Brain microvascular endothelial cell (primary cell): ENCODE results near the gene IL19.

Experiments
- DNase-seq: peaks from one replicate; pipeline ENCODE4 v3.0.0-alpha.2; 2020
- H3K27ac ChIP-seq: fragments of 250-450 bp; sonication (Bioruptor Pico); 2 replicates; pipeline ENCODE4 v1.5.1; 2020; ENCODE audit warnings: mild to moderate bottlenecking, moderate library complexity
- H3K27me3 ChIP-seq: fragments of 250-450 bp; sonication (Bioruptor Pico); replicated peaks from 2 replicates; pipeline ENCODE4 v1.5.1; 2020; ENCODE audit warnings: mild to moderate bottlenecking
- H3K36me3 ChIP-seq: fragments of 250-450 bp; sonication (Bioruptor Pico); replicated peaks from 2 replicates; pipeline ENCODE4 v1.5.1; 2020; ENCODE audit warnings: mild to moderate bottlenecking
- H3K4me3 ChIP-seq: 2 replicates; pipeline ENCODE4 v1.5.1; 2011; ENCODE audit warnings: low read depth, mild to moderate bottlenecking, control low read depth, low read length, moderate library complexity
- in situ Hi-C: cut with HindIII; loops from 2 replicates; pipeline ENCODE4 v1.10.0; 2017; ENCODE audit warnings: low sequenced_read_pairs, low pct_ligation_motif_present
- TF ChIP-seq, protein P1 (sequence below): IDR thresholded peaks from 2 replicates; pipeline ENCODE4 v1.5.1; 2011; ENCODE audit warnings: low read depth, mild to moderate bottlenecking, moderate library complexity, low read length, control low read depth, inconsistent platforms; ENCODE audit errors: missing control alignments

Gene IL19

DNA sequence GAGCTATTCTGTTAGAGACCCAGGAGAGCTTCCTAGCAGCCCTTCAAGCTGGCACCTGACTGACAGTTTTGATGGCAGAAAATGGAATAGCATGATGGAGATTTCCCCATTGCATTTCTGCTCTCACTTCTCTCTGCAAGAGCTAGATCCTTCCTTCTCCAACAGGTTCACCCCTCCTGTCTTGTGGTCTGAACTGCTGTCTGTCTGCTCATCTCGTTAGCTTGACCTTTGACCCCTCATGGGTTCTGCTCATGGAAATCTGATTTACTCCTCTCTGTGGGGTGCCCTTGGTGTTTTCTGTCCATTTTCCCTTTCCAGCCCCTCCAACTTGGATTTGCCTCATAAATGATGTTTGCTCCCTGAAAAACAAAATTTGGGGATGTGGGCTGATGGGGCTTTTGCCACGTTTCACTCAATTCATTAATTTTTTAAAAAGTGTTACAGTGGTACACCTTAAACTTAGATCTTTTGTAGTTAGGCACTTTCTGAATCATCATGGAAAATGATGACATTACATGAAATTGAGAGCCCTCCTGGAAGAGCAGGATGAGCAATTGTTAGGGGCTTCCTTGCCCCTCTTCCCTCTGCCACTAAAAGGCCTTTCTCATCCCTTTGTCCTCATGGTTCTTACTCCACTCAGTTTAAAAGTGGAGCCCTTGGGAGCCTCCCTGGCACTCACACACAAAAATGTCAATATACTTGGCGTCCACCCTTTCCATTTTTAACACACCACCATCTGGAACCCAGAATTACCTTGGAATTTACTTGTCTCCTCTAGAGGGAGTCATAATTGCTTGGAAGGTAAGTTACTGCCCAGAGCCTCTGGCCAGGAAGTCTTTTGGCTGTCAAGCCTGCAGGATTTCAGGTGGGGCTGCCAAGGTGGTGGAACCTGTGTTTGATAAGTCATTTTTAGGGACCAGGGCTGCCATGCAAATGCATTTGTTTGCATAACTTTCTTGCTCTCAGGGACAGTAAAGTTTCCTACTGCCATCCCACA lies 31.9 kb upstream of the IL19 start:
- Histone ChIP-seq H3K4me3 (no peak overlapping the region), H3K36me3 (peaks cover 8% of the 10 kb centered on the region), H3K27ac (no peak overlapping the region), H3K27me3 (no peaks in the 10 kb centered on the region)
- TF ChIP-seq, protein P1, sequence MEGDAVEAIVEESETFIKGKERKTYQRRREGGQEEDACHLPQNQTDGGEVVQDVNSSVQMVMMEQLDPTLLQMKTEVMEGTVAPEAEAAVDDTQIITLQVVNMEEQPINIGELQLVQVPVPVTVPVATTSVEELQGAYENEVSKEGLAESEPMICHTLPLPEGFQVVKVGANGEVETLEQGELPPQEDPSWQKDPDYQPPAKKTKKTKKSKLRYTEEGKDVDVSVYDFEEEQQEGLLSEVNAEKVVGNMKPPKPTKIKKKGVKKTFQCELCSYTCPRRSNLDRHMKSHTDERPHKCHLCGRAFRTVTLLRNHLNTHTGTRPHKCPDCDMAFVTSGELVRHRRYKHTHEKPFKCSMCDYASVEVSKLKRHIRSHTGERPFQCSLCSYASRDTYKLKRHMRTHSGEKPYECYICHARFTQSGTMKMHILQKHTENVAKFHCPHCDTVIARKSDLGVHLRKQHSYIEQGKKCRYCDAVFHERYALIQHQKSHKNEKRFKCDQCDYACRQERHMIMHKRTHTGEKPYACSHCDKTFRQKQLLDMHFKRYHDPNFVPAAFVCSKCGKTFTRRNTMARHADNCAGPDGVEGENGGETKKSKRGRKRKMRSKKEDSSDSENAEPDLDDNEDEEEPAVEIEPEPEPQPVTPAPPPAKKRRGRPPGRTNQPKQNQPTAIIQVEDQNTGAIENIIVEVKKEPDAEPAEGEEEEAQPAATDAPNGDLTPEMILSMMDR = peak; percentile 64
- in situ Hi-C loops = no loop called here
- no peak for DNase-seq

DNA sequence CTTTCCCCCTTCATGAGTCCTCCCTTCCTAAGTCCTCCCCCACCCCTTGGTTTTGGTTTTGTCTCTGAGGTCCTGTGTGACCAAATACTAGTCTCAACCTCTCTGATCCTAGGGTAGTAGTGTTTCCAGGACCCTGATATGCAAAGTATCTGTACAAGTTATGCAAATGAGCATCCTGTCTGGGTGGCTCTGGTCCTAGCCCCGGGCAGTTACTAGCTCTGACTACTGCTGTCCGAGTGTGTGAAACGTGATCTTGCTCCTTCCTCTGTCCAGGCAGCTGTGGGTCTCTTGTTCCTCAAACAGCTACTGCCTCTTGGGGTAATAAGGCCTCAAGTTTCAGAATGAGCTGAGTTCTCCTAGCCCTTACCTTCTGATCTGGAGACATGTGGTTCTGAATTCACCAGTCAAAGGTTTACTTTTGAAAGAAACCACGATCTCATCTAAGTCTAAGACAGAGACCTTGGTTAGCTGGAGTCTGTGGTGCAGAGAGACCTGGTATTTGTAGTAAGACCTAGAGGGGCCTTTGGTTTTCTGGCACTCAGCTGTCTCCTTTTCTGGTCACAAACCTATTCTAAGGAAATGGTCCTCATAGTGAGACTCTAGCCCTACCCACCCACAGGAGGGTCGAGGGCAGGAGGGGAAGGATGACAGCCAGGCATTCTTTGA lies 31.0 kb upstream of the IL19 start:
- no peak for DNase-seq
- peaks cover 4% of the 10 kb centered on the region for H3K36me3 ChIP-seq
- H3K27me3 ChIP-seq = no peaks in the 10 kb centered on the region
- TF ChIP-seq, protein P1 = no peak
- H3K4me3 ChIP-seq = no peak overlapping the region
- H3K27ac ChIP-seq = no peak overlapping the region
- in situ Hi-C loops = no loop called here

DNA sequence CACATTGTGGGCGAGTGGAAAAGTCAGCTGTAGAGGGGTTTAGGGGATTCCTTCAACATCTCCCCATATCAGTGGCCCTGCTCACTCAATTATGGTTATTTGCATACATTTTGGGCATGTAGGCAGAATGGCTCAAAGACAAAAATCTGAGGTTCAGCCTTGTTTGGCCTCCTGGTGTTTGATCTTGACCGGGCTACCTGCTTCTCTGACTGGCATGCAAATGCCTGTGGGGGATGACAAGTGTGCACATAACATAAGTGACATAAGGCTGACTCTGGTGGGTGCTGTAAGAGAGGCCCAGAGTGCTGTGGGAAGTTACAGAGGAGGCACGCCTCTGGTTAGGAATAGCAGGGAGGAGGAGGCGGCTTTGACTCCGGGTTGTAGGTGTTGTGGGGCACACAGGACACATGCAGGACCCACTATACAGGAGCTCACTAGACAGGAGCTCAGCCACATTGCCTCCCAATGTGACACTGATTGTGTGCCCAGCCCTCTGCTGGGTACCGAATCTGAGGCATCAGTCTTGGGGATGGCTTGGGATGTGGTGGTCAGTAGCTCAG lies 29.4 kb upstream of the IL19 start:
- Histone ChIP-seq H3K27ac (no peak overlapping the region), H3K27me3 (no peaks in the 10 kb centered on the region), H3K4me3 (no peak overlapping the region), H3K36me3 (no peaks in the 10 kb centered on the region)
- in situ Hi-C loops = no loop called here
- DNase-seq = no peak
- TF ChIP-seq, protein P1 = no peak

DNA sequence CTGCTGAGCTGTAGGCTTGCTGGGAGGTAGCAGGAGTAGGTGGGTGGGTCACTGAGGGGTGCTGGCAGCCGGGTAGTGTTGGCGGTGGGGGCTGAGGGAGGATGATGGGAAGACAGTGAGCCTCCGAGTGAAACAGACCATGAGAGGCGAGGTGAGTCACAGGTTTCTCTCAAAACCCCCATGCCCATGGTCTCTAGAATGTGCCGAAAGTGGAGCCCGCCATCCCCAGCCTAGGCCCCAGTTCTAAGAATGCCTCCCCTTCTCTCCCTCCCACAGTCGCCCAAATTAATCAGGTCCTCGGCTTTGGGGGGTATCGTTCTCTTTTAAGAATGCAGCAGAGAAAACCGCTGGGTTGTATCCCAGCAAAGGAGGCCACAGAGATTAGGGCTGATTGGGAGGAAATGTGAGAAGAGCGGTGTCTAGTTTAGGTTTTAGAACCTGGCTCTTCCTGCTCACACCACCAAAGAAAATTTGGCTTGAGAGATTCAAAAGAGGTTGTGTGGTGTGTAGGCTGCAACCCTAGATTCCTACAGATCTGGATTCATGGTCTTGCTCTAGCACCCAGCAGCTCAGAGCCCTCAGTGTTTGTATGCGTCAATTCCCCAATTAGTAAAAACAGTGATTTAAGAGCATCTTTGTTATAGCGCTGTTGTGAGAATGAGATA lies 27.7 kb upstream of the IL19 start:
- in situ Hi-C loops = no loop called here
- TF ChIP-seq, protein P1 = no peak
- no peak for DNase-seq
- Histone ChIP-seq H3K27me3 (no peaks in the 10 kb centered on the region), H3K27ac (no peak overlapping the region), H3K36me3 (no peaks in the 10 kb centered on the region), H3K4me3 (no peak overlapping the region)

DNA sequence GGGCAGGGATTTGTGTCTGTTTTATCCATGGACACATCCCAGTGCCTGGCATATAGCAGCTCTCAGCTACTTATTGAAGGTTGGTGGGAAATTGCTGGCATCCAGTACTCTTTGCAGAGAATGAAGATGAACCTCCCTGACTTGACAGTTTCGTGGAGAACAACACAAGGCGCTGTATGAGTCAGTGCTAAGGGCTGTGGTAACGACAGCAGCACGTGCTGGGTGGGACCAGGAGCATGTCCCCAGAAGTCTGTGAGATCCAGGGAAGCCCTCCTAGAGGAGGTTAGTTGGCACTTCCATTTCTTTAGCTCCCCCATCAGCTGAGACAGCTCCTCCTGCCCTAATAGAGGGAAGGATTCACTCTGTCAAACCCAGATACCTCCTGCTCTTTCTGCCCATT lies 25.9 kb upstream of the IL19 start:
- no peak overlapping the region for H3K27ac ChIP-seq
- H3K36me3 ChIP-seq = no peaks in the 10 kb centered on the region
- TF ChIP-seq, protein P1 = no peak
- in situ Hi-C loops = no loop called here
- H3K27me3 ChIP-seq = no peaks in the 10 kb centered on the region
- no peak overlapping the region for H3K4me3 ChIP-seq
- DNase-seq = no peak
